HepG2 (cell line): Measurements from ENCODE around the gene VAMP8. TPM values are rescaled to one million over a fixed set of nuclear protein-coding genes. Genes with fewer than 3 reads are reported as not detected.
A peak's percentile ranks its signal among the peaks of the same experiment; 100 is the strongest.

Experiments used
- ATRX ChIP-seq: sonication (generic); formaldehyde crosslinking; IDR thresholded peaks from 2 replicates; pipeline ENCODE4 v1.4.0; 2020; ENCODE audit warnings: missing genetic modification reagents, borderline replicate concordance
- HNRNPH1 ChIP-seq: fragments of 200-400 bp; formaldehyde crosslinking; optimal IDR thresholded peaks from 2 replicates; pipeline ENCODE3; 2017; ENCODE audit warnings: mild to moderate bottlenecking, low read depth, low read length
- ZNF296 ChIP-seq: sonication (generic); formaldehyde crosslinking; conservative IDR thresholded peaks from 2 replicates; pipeline ENCODE4 v1.5.0; 2020; ENCODE audit warnings: mild to moderate bottlenecking, missing genetic modification reagents
- ZNF441 ChIP-seq: sonication (generic); formaldehyde crosslinking; IDR thresholded peaks from 2 replicates; pipeline ENCODE4 v1.7.0; 2021; ENCODE audit warnings: missing genetic modification reagents, borderline replicate concordance
- ZNF460 ChIP-seq: sonication (generic); formaldehyde crosslinking; IDR thresholded peaks from 2 replicates; pipeline ENCODE4 v1.5.1; 2020; ENCODE audit warnings: missing genetic modification reagents, mild to moderate bottlenecking, borderline replicate concordance
- polyA plus RNA-seq, 8 experiments: library from polyadenylated mRNA; depleted of rRNA in 3 of 8; stranded (reverse) in 7 of 8; unstranded in 1 of 8; fragments of >200 nt; fragmentation: Illumina TruSeq in 4 of 8; extraction: Trizol in 4 of 8; gene quantifications; 2 replicates each; pipeline versions ENCODE4 v1.2.1 to v1.2.3, GENCODE V29; 2011 to 2016; ENCODE audit warnings: low read depth in 4 of 8, missing spikeins in 1 of 8, mixed read lengths in 1 of 8; ENCODE audit not compliant: insufficient read depth in 1 of 8
- total RNA-seq, 5 experiments: library from RNA; depleted of rRNA; stranded (reverse); fragments of >200 nt; fragmentation: Illumina TruSeq; extraction: Trizol; gene quantifications; 2 replicates each; pipeline ENCODE4 v1.2.3, GENCODE V29; 2016; ENCODE audit warnings: low read depth in 1 of 5
- TF ChIP-seq, protein P1 (sequence below): sonication (generic); formaldehyde crosslinking; IDR thresholded peaks from 2 replicates; pipeline ENCODE4 v1.5.0; 2020; ENCODE audit warnings: mild to moderate bottlenecking, missing genetic modification reagents
- TF ChIP-seq, protein P2 (sequence below): sonication (generic); formaldehyde crosslinking; IDR thresholded peaks from 2 replicates; pipeline ENCODE4 v1.8.1; 2023; ENCODE audit warnings: mild to moderate bottlenecking, inconsistent platforms, moderate library complexity, missing genetic modification reagents, borderline replicate concordance
- TF ChIP-seq, protein P3 (sequence below): sonication (generic); formaldehyde crosslinking; IDR thresholded peaks from 2 replicates; pipeline ENCODE4 v1.5.0; 2020; ENCODE audit warnings: missing genetic modification reagents
- TF ChIP-seq, protein P4 (sequence below): sonication (generic); IDR thresholded peaks from 2 replicates; pipeline ENCODE4 v1.6.1; 2016; ENCODE audit warnings: low read depth, borderline replicate concordance
- TF ChIP-seq, protein P5 (sequence below): sonication (generic); formaldehyde crosslinking; IDR thresholded peaks from 2 replicates; pipeline ENCODE4 v1.8.0; 2022; ENCODE audit warnings: mild to moderate bottlenecking, missing genetic modification reagents
- TF ChIP-seq, protein P6 (sequence below): sonication (generic); formaldehyde crosslinking; IDR thresholded peaks from 2 replicates; pipeline ENCODE4 v1.8.1; 2023; ENCODE audit warnings: mild to moderate bottlenecking, missing genetic modification reagents, borderline replicate concordance

VAMP8 gene
- total and polyA plus RNA-seq, 2 of the 13 experiments (the other 11 are each of a cell fraction or from before 2014, with no cell fraction given), result 83.3 to 157 TPM

DNA sequence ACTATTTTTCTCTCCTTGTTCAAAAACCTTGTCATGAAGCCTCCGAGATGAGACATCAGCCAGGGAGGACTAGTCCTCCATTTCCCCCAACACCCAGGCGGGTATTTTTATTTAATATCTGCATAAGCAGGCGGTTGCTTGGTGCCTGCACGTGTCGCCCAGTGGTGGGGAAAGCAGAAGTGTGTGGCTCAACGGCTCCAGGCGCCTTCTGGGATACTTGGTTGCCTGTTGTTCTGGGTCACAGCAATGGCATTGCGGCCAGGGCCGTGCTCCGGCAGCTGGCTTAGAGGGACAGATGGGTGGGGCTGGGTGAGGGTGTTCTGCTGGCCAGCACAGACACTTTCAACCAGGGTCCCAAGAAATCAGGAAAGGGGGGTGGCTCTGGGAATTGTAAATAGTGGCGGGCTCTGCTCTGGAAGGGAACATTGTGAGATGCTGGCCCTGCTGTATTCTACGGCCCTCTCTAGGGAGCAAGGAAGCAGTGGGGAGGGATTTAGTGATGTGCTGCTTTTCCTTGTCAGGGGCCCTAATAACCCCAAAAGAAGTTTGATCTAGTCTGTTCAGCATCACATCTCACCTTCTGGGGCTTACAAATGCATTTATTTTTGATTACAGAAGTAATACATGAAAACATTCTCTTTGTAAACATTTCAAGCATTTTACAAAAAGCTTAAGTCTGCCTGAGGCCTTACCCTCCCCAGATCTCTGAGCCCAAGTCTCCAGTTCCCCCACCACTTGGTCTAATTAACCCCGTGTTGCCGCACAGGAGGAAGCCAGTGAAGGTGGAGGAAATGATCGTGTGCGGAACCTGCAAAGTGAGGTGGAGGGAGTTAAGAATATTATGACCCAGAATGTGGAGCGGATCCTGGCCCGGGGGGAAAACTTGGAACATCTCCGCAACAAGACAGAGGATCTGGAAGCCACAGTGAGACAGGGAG lies 1.1 kb downstream of the VAMP8 start (continued):
- TF ChIP-seq, protein P1, sequence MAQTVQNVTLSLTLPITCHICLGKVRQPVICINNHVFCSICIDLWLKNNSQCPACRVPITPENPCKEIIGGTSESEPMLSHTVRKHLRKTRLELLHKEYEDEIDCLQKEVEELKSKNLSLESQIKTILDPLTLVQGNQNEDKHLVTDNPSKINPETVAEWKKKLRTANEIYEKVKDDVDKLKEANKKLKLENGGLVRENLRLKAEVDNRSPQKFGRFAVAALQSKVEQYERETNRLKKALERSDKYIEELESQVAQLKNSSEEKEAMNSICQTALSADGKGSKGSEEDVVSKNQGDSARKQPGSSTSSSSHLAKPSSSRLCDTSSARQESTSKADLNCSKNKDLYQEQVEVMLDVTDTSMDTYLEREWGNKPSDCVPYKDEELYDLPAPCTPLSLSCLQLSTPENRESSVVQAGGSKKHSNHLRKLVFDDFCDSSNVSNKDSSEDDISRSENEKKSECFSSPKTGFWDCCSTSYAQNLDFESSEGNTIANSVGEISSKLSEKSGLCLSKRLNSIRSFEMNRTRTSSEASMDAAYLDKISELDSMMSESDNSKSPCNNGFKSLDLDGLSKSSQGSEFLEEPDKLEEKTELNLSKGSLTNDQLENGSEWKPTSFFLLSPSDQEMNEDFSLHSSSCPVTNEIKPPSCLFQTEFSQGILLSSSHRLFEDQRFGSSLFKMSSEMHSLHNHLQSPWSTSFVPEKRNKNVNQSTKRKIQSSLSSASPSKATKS (CRISPR knock-in tag), result 0 out of 2 replicates have a peak, but pooled peaks have one; percentile 17
- no peak for TF ChIP-seq ATRX (CRISPR knock-in tag)
- TF ChIP-seq, protein P2, sequence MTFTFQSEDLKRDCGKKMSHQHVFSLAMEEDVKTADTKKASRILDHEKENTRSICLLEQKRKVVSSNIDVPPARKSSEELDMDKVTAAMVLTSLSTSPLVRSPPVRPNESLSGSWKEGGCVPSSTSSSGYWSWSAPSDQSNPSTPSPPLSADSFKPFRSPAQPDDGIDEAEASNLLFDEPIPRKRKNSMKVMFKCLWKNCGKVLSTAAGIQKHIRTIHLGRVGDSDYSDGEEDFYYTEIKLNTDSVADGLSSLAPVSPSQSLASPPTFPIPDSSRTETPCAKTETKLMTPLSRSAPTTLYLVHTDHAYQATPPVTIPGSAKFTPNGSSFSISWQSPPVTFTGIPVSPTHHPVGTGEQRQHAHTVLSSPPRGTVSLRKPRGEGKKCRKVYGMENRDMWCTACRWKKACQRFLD (CRISPR knock-in tag), result 0 out of 2 replicates have a peak, but pooled peaks have one; percentile 51
- TF ChIP-seq, protein P3, sequence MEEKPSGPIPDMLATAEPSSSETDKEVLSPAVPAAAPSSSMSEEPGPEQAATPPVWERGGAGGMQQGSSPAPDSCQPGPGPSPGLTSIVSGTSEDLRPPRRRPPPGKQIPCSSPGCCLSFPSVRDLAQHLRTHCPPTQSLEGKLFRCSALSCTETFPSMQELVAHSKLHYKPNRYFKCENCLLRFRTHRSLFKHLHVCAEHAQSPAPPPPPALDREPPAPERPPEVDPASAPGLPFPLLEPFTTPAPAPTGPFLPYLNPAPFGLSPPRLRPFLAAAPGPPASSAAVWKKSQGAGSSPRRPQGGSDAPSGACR (CRISPR knock-in tag), result peak; percentile 36; the same call in 1 of the 2 replicates
- TF ChIP-seq ZNF441 (CRISPR knock-in tag), result peak; percentile 59; the same call in 1 of the 2 replicates
- no peak for TF ChIP-seq HNRNPH1
- TF ChIP-seq, protein P4, sequence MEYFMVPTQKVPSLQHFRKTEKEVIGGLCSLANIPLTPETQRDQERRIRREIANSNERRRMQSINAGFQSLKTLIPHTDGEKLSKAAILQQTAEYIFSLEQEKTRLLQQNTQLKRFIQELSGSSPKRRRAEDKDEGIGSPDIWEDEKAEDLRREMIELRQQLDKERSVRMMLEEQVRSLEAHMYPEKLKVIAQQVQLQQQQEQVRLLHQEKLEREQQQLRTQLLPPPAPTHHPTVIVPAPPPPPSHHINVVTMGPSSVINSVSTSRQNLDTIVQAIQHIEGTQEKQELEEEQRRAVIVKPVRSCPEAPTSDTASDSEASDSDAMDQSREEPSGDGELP, result peak; percentile 25; the same call in 1 of the 2 replicates
- TF ChIP-seq ZNF460 (CRISPR knock-in tag), result peak; percentile 12; the same call in 1 of the 2 replicates
- no peak for TF ChIP-seq ZNF296
- TF ChIP-seq, protein P5, sequence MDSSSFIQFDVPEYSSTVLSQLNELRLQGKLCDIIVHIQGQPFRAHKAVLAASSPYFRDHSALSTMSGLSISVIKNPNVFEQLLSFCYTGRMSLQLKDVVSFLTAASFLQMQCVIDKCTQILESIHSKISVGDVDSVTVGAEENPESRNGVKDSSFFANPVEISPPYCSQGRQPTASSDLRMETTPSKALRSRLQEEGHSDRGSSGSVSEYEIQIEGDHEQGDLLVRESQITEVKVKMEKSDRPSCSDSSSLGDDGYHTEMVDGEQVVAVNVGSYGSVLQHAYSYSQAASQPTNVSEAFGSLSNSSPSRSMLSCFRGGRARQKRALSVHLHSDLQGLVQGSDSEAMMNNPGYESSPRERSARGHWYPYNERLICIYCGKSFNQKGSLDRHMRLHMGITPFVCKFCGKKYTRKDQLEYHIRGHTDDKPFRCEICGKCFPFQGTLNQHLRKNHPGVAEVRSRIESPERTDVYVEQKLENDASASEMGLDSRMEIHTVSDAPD, result 0 out of 2 replicates have a peak, but pooled peaks have one; percentile 40
- TF ChIP-seq, protein P6, sequence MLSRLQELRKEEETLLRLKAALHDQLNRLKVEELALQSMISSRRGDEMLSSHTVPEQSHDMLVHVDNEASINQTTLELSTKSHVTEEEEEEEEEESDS, result 0 out of 2 replicates have a peak, but pooled peaks have one; percentile 13
